A673 (cell line): ENCODE measurements around the gene CARHSP1.

ENCODE experiments used
- CTCF ChIP-seq: fragments of 300-800, 200-600 bp; sonication (generic); conservative IDR thresholded peaks from 2 replicates; pipeline ENCODE4 v1.5.1; 2017; ENCODE audit warnings: low read depth, mild to moderate bottlenecking, antibody characterized with exemption, low read length, moderate library complexity, mixed read lengths
- EZH2 ChIP-seq: fragments of 200-600 bp; sonication (generic); IDR thresholded peaks from 2 replicates; pipeline ENCODE4 v1.6.1; 2017; ENCODE audit warnings: borderline replicate concordance, low read depth, mild to moderate bottlenecking, mixed read lengths, antibody characterized with exemption, low read length; ENCODE audit not compliant: poor library complexity, severe bottlenecking

DNA sequence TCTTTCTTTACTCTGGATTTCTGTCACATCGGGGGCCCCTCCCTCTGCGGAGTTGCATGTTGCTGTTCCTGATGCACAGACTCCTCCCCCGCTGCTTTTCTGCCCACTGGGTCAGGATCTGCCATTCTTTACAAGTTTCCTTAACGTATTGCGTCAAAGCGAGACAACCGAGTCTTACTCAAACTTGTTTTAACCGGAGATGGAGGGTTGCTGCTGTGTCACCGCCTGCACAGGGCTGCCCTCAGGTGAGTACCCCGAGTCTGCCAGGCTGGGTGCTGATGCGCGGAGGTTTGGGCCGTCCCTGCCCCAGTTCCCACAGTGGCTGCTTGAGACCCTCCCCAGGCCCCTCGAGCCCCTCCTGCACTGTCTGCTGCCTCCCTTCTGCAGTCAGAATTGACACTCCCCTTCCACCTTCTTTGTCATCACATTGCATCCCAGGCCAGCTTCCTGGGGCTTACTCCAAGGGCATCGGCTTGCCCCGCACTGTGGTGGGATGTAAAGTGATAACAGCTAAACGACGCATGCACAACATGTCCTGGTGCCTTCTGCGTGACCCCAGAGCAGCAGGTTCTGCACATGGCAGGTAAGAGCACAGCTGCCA, 19.3 kb downstream of the CARHSP1 start:
- TF ChIP-seq CTCF (no peak), EZH2 (no peak)
